Glomerular endothelial cell (primary cell): ENCODE measurements around the gene CYSLTR1. TPM values are rescaled to one million over a fixed set of nuclear protein-coding genes. Genes with fewer than 3 reads are reported as not detected.
"Not testable (repeated sequence)": the region's sequence is repeated elsewhere in the genome, so short reads cannot be mapped to it uniquely, and the experiment has no call there.

ENCODE experiments used
- DNase-seq: peaks from one replicate; pipeline ENCODE4 v3.0.0-alpha.2; 2011; ENCODE audit warnings: low read depth, low spot score; ENCODE audit errors: extremely low read depth
- total RNA-seq: library from RNA; depleted of rRNA; stranded (reverse); fragments of >200 nt; gene quantifications from 2 replicates; pipeline ENCODE4 v1.2.3, GENCODE V29; 2015

CYSLTR1 gene, protein sequence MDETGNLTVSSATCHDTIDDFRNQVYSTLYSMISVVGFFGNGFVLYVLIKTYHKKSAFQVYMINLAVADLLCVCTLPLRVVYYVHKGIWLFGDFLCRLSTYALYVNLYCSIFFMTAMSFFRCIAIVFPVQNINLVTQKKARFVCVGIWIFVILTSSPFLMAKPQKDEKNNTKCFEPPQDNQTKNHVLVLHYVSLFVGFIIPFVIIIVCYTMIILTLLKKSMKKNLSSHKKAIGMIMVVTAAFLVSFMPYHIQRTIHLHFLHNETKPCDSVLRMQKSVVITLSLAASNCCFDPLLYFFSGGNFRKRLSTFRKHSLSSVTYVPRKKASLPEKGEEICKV
- total RNA-seq: 0.19 and 0.64 TPM in 2 replicates

DNA sequence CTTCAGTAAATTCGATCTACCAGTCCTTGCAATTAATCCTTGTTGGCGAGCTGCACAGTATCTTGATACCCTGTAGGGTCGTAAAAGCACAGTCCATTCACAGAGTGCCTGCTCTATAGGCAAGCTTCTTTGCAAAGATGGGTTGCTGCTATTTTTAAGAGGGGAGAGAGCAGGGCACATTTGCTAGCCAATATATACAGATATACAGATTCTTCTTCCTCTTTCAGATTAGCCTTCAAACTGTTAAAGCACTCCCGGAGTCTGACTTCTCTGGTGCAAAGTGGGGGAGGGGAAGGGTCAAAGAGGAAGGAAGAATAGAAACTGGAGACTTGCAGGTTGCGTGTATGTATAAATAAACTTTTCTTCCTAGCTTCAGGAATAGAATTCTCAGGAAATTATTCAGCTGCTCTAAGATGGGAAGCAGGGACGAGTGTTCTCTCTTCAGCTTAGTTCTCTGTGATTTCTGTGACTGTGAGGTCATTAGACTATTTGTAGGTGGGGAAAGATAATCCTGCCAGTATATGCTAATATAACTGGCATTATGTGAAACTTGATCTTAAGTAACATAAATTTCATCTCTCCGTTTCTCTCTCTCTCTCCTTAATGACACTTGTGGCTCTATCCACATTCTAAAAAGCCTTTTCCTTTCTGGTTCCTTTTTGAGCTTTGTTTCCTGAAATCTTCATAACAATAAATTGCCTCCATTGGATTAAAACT is at the start of gene CYSLTR1:
Gene CYSLTR1 (minus strand): TSS at position 242 of the 717 bp plus-strand sequence. CDS start 53,865 bp downstream, outside the sequence.
- DNase-seq: no peak

- no peak for DNase-seq
These were observed 49.8 kb upstream of the CYSLTR1 start for GRCh38 chrX:78377186-78377585.

DNA sequence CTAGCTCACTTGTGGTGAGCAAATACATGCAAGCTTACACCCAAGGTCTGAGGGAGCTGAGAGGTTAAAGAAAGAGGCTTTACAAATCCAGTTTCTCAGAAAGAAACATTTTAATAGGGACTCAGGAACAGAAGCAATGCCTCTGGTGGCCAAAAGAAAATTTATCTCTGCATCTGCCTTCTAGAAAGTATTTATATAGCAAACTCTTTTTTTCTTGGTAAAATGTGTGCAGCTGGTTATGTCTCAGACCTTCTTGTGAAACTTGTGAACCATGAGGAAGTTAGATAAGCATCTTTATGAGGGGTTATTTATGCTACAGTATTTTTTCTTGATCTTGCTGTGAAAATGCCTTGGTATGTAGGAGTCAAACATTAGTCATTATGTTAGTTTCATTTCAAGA is 48.5 kb upstream of the CYSLTR1 start:
- DNase-seq: no peak

- no peak for DNase-seq
These were observed 39.2 kb upstream of the CYSLTR1 start for GRCh38 chrX:78366576-78366975.

GRCh38 chrX:78357342-78358055 is 30.1 kb upstream of the CYSLTR1 start:
- DNase-seq: no peak

- DNase-seq: no peak
These were observed 6.1 kb upstream of the CYSLTR1 start for GRCh38 chrX:78333521-78333920.

DNA sequence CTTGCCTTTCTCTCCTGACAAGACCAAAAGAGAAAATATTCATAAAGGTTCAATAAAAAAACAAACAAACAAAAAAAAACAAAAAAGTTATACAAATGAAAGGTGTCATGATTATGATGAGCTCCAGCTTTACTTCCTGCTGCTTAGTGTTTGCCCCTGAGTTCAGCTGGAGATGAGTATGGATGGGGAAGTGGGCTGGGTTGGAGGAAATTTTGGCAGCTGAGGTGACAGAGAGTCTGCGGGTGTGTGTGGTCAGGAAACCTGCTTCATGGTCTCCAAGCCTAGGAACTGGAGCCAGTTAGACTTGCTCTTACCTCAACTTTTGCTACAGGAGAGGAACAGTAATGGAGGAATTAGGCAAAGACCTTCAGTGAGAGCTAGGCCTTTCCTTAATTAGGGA is 4.3 kb upstream of the CYSLTR1 start:
- no peak for DNase-seq

DNA sequence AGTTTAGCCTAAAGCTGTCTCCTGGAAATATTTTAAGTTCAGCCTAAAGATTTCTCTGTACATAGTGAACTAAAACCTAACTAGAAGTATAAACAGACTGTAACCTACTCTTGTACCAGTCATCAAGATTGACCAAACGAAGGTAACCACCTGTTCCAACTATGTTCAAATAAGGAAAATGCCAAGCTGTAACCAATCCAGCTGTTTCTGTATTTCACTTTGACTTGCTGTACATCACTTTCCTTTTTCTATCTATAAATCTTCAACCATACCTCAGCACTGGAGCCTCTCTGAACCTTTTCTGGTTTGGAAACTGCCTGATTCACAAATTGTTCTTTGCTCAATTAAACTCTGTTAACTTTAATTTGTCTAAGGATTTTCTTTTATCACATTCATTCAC is 3.1 kb upstream of the CYSLTR1 start:
- DNase-seq: no peak

- DNase-seq: no peak
These were observed 2.7 kb upstream of the CYSLTR1 start for GRCh38 chrX:78330068-78330467.

GRCh38 chrX:78329486-78329885 is 2.1 kb upstream of the CYSLTR1 start:
- no peak for DNase-seq

DNA sequence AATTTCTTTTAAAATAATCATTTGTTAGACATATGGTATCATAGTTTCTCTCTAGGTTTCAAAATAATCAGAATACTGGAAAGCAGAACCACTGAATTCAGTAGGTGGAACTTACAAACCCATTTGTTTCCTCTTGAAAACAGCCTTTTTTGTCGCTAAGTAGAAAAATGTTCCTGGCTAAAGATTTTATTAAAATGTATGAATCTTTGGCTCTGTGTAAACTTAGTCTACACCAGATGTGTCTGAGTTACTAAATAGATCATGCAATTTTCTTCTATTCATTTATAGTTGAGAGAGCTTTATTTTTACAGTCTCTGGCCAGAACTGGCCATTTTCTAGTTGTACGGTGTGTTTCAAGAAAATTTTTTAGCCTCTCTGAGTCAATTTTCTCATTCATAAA is 1.0 kb downstream of the CYSLTR1 start:
- DNase-seq: no peak

DNA sequence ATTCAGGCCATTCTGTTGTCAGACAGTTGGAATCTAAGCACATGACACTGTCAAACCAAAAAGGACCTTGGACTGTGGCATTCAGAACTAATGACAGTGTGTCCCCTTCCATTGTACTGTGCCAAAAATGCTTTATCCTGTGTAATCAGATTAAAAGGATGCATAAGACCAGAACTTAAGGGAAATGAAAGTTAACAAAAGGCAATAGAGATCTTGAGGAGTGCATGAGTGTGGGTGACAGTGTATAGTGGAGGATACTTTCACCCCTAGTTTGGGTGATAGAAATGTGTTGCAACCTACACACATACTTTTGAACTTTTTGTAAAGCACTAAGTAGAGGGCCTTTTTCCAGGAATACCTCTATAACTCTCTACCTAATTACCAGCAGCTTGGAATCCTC is 4.5 kb downstream of the CYSLTR1 start:
- no peak for DNase-seq

DNA sequence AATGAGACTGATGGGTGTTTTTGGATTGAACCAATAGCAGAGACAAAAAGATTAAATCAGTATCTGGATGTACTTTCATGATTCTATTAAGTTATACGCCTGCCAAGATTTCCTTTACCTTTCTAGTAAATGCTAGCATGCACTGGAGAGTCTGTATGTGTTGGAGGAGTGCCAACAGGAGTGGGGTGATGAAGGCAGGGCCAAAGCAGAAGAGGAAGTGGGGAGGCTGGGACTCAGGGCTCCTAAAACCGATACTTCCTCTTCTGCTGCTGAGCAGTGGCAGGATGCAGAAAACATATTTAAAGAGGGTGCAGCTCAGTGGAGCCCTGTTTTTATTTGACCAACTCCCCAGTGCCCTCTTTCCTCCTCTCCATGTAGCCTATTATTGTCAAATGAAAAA is 5.6 kb downstream of the CYSLTR1 start:
- no peak for DNase-seq

- no peak for DNase-seq
These were observed 11.1 kb downstream of the CYSLTR1 start for GRCh38 chrX:78316265-78316664.

- DNase-seq: no peak
These were observed 11.7 kb downstream of the CYSLTR1 start for GRCh38 chrX:78315745-78316144.

DNA sequence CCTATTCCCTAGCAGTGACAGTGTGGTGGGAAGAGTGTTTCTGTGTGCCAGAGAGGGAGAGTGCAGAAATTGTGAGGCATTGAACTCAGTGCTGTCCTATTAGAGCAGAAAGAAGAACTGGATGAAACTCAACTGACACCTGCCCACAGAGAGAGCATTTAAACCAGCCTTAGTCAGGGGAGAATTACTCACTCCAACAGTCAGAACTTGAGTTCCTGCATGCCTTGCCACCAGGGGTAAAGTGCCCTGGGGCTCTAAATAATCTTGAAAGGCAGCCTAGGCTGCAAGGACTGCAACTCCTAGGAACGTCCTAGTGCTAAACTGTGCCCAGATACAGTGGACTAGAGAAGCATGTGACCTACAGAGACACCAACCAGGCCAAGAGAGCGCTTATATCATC is 12.8 kb downstream of the CYSLTR1 start:
- no peak for DNase-seq

DNA sequence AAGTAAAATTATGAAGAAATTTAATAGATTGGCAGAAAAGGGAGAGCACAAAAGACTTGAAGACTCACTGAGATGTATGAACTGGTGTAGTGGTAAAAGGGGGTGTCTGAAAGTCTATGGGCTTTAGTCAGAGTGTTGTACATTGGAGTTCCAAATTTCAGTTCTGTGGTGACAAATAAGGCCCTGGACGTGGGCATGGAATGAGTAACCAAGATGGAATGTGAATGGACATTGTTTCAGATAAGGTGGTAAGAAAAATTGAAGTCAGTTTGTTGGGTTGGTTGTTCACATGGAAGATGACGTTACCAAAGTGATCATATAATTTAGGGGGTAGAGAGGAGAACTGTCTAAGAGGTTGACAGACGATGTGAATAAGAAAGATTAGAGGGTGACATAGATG is 13.9 kb downstream of the CYSLTR1 start:
- DNase-seq: no peak

- DNase-seq: no peak
These were observed 19.7 kb downstream of the CYSLTR1 start for GRCh38 chrX:78307665-78308064.

DNA sequence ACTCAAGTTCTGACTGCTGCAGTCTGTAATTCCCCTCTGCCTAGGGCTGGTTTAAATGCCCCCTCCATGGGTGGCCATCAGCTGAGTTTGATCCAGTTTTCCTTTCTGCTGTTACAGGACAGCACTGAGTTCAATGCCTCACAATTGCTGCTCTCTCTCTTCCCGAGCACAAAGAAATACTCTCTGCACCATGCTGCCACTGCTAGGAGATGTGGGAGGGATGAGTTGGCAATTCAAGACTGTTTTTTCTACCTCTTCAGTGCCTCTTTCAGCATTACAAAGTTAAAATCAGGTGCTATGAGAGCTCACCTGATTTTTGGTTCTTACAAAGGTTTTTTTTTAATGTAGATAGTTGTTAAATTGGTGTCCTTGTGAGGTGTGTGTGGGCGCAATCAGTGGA is 24.3 kb downstream of the CYSLTR1 start:
- DNase-seq: no peak

GRCh38 chrX:78300933-78301332 is 26.5 kb downstream of the CYSLTR1 start:
- DNase-seq: not testable (repeated sequence)

DNA sequence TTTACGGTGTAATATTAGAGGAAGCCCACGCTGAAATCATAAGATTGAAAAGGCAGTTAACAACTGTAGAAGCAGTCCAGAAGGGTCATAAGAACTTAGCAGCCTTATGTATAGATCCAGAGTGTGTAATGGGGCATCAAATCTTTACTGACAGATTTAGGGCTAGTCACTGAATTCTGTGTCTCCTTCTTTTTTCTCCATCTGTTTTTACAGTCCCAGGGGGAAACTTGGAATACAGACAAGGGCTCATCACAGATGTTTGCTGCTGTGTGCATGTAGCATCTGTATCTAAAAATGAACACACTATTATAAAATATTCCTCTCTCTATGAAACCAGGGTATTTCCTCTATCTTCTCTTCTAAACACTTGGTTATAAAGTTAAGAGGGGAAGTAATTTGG is 43.9 kb downstream of the CYSLTR1 start:
- DNase-seq: no peak

- DNase-seq: no peak
These were observed 90.3 kb downstream of the CYSLTR1 start for GRCh38 chrX:78237127-78237526.
